Stimulated activated CD8-positive, alpha-beta memory T cell treated with anti-CD3 and anti-CD28 coated beads, Interleukin-12 subunit alpha, Interleukin-12 subunit beta, amount 100 ng/mL, for 24 hours (primary cell): ENCODE measurements around the gene CSMD2.

ENCODE experiments used
- DNase-seq: peaks from one replicate; pipeline ENCODE4 v3.0.0-alpha.2; 2020; ENCODE audit errors: extremely low read depth

The CSMD2 gene

GRCh38 chr1:33902486-33903209 is 262.4 kb downstream of the CSMD2 start:
- no peak for DNase-seq

DNA sequence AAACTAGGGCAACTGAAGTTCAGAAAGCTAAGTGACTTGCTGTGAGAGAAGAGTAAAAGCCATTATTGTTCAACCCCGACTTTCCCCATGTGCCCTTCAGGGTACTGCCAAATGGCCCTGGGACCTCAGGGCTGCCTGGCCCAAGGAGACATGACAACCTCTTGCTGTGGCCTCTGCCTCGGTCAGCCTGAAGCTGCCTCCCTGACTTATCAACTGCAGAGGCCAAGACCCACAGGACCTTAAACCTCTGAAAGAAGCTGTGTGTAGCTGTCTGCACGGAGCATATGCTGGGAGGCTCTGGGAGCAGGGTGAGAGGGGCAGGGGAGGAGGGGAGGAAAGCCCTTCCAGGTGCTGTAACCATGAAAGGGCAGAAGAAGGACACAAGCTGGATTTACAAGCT is 265.3 kb downstream of the CSMD2 start:
- no peak for DNase-seq

GRCh38 chr1:33898881-33899280 is 266.1 kb downstream of the CSMD2 start:
- no peak for DNase-seq

DNA sequence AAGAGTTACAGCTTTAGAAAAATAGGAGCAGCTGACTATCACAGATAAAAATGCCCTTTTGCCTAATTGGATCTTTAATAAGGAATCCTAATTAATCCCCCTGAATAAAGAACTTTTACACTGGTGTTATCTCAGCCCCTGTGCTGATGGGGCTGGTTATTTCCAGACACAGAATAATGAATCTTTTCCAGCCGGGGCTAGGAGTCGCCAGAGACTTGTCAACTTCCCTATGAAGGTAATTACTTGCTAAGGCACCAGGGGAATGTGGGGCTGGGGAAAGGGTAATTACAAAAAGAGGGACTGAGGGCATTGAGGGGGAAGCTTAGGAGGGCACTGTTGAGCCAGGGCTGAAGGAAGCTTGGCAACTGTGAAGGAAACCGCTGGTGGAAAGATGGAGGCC is 266.6 kb downstream of the CSMD2 start:
- no peak for DNase-seq

- no peak for DNase-seq
These were observed 267.8 kb downstream of the CSMD2 start for GRCh38 chr1:33897092-33897725.

DNA sequence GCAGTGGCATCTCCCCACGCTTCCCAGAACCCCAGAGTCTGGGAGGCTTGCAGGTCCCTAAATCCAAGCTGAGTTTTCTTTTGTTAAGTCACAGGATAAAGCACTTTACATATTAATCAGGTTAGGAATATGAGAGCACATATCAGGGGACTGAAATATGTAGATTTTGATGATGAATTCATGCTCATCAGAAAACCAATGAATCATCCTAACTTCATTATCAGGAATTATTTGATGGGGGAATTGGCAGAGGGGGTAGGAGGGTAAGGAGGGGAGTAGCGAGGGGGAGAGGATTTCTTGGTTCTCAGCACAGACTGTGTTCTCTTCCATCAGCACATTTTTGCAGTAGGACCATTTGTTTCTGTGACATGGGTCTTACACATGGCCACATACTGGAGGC is 269.1 kb downstream of the CSMD2 start:
- no peak for DNase-seq

- no peak for DNase-seq
These were observed 269.6 kb downstream of the CSMD2 start for GRCh38 chr1:33895396-33895795.

- DNase-seq = no peak
These were observed 271.7 kb downstream of the CSMD2 start for GRCh38 chr1:33893147-33893830.

- DNase-seq = no peak
These were observed 278.5 kb downstream of the CSMD2 start for GRCh38 chr1:33886496-33886895.

DNA sequence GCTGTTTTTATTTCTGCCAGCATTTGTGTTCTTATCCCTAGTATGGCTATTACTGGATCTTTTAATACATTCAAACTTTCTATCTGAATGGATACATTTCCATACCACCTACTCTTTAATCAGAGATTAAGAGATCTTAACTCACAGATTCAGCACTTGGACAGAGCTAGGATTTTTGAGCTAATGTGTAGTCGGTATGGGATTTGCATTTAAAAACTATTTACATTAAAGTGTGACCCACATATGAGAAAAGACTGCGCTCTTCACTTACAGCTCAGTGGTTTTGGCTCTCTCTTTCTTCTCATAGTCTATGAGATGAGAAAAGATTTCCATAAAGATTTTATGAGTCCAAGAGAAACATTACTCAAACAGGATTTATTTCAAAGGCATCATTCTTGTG is 284.7 kb downstream of the CSMD2 start:
- DNase-seq = no peak

DNA sequence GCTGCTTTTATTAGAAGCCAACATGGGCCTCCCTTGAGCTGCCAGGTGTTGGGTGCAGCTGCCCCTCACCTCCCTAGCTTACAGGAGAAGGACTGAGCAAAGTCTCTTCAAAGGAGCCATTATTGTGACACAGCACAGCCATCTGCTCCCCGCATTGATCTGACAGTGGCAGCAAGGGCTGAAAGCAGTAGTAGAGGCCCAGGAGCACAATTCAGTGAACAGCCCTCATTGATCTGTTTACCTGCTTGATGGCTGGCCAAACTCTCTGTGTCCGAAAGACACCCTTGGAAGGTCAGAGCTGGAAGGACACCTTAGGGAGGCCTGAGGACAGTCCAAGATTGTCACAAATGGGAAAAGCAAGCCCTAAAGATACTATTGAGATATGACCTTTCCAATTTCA is 286.6 kb downstream of the CSMD2 start:
- DNase-seq = no peak

DNA sequence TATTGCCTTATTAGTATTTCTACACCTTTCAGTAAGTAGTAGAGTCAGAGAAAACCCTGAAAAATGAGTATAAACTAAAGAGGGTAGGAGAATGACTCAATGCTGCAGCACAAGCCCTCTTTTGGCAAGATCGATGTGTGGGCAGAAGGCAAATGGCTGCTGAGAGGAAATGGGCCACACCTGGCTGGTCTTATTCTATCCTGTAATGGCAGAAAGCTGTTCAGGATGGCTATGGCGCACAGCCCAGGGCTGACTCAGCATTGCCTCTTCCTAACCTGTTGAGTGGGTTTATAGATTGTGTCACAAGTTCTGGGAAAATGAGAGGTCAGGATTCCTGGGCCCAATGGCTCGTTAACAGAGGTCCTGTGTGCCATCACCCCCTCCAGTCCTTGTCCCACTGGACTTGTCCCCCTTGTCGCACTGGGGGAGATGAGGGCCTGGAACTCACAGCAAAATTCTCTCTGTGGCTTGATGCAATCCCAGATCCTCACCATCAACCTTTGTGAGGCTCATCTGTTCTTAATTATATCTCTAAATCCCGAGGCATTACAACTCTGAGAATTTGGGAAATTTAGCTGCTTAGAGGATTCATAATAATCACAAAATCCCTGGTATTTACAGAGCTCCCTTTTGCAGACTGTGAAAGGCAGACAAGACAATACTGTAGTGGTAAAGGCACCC is 287.9 kb downstream of the CSMD2 start:
- DNase-seq = no peak

- no peak for DNase-seq
These were observed 289.2 kb downstream of the CSMD2 start for GRCh38 chr1:33875862-33876261.

DNA sequence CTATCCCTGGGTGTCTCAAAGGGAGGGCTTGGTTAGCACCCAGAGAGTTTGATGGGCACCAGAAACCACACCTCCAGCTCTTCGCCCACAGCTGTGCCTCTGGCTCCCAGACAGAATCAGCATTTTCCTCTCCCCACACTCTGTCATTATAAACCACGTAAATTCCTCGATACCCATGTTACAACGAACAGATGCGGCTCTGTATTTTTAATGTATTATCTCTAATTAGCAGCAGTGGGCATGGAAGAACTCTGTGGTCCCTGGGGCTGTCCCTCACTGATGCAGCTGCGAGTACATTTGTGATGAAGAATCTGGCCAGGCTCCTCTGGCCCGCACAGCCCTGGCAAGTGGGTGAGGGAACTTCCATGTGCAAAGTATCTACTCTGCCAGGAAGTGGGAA is 290.4 kb downstream of the CSMD2 start:
- no peak for DNase-seq

- no peak for DNase-seq
These were observed 292.3 kb downstream of the CSMD2 start for GRCh38 chr1:33872683-33873082.

DNA sequence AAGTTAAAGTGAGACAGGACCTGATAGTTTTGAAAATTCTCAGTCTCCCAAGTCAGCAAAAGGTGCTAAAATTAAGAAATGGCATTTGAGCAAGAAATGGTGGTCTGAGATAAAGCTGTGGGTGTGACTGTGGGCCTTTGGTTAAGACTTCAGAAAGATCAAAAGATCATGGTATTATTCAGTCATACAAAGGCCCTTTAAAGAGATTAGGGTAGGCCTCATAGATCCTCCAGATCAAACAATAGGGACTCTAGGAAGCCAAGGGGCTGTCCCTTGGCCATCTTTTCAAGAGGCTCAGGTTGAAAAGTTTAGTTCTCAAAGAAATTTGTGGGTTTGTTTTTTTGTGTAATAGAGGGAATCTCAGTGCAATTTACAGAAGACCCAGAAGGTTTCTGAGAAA is 292.8 kb downstream of the CSMD2 start:
- no peak for DNase-seq

GRCh38 chr1:33867684-33868083 is 297.3 kb downstream of the CSMD2 start:
- no peak for DNase-seq

DNA sequence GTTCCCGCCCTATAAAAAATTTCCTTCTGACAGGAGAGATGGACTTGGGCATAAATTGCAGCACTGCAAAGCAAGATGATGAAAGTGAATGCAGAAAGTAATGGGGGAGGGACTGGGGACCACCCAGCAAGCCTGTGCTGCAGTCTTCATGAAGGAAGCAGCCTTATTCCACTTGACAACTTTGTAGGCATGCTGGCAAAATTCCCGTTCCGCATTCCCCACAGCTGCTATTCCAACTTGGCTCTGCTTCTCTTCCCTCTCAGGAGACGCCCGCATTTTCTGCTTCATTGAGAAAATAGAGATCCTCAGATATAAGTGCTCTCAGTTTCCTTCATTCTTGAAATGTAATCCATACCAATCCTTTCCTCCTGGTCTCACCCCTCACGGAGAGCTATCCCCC is 298.7 kb downstream of the CSMD2 start:
- DNase-seq = no peak

- no peak for DNase-seq
These were observed 300.3 kb downstream of the CSMD2 start for GRCh38 chr1:33864460-33865389.

DNA sequence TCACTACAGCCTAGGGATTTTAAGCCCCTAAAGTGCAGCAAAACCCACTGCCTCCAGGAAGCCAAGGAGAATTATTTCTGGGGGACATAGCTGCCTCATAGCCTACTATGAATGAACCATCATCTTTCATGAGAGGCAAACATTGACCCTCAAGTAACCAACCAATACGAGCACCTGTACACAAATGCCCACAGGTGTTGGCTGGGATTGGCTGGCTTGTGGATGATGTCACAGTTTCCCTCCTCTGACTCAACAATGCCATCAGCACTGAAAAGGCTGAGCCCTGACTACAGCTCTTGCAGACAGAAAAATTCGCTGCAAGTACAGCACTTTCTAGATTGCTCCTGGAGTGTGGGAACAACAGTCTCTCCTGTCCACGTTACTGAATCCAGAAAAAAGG is 301.3 kb downstream of the CSMD2 start, which contains the start of gene HMGB4:
Gene HMGB4 (plus strand): TSS at position 301 of the 400 bp plus-strand sequence. CDS start 113 bp downstream, outside the sequence.
- no peak for DNase-seq

DNA sequence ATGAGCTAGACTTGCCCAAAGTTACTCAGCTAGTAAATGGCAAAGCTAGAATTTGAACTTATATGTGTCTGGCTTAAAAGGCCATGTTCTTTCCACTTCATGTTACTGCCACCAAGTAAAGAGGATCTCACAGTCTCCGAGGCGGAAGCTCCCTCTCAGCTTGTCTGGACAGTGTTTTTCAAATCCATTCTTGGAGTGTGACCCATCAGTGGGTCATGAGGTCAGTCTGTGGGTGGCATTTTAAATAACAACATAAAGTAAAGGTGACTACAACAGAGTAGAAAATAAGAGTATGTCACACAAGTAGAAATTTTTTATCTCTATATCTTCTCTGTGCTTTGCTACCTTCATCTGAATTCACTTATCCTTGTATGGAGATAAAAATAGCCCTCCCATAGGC is 304.4 kb downstream of the CSMD2 start:
- DNase-seq = no peak
